HL-60 (cell line): ENCODE measurements around the gene CACNA1I.

Experiments used
- DNase-seq, 2 experiments: peaks; one replicate each; pipeline ENCODE4 v3.0.0-alpha.2; 2010 to 2020; ENCODE audit warnings: low read depth in 1 of 2, low spot score in 1 of 2
- H3K27ac ChIP-seq: fragments of 250-450 bp; sonication (Bioruptor Pico); replicated peaks from 2 replicates; pipeline ENCODE4 v1.5.1; 2020; ENCODE audit warnings: mild to moderate bottlenecking, moderate library complexity
- H3K27me3 ChIP-seq: fragments of 250-450 bp; sonication (Bioruptor Pico); 2 replicates; pipeline ENCODE4 v1.5.1; 2021; ENCODE audit warnings: mild to moderate bottlenecking, moderate library complexity; ENCODE audit not compliant: insufficient read depth, poor library complexity, severe bottlenecking
- H3K4me3 ChIP-seq: replicated peaks from 2 replicates; pipeline ENCODE4 v1.5.1; 2011; ENCODE audit warnings: mild to moderate bottlenecking, control low read depth, low read length; ENCODE audit not compliant: insufficient read depth
- CTCF ChIP-seq: IDR thresholded peaks from one replicate; pipeline ENCODE4 v1.5.1; 2011; ENCODE audit warnings: low read length, control low read depth, inconsistent platforms; ENCODE audit not compliant: insufficient read depth
- GABPA ChIP-seq: IDR thresholded peaks from 2 replicates; pipeline ENCODE4 v1.6.1; 2012; ENCODE audit warnings: low read depth
- POLR2AphosphoS5 ChIP-seq: IDR thresholded peaks from 2 replicates; pipeline ENCODE4 v1.6.1; 2012; ENCODE audit warnings: low read depth
- REST ChIP-seq: IDR thresholded peaks from 2 replicates; pipeline ENCODE4 v1.6.1; 2012; ENCODE audit warnings: low read depth; ENCODE audit not compliant: insufficient replicate concordance
- SPI1 ChIP-seq: IDR thresholded peaks from 2 replicates; pipeline ENCODE4 v1.6.1; 2012; ENCODE audit warnings: low read depth, mild to moderate bottlenecking, borderline replicate concordance

Gene CACNA1I

GRCh38 chr22:39611360-39611759, 40.8 kb downstream of the CACNA1I start:
- Histone ChIP-seq H3K27me3 (peaks cover 8% of the 10 kb centered on the region), H3K4me3 (no peak overlapping the region), H3K27ac (no peak overlapping the region)
- TF ChIP-seq GABPA: no peak
- no peak for TF ChIP-seq REST
- TF ChIP-seq POLR2AphosphoS5: no peak
- TF ChIP-seq SPI1: no peak
- no peak for TF ChIP-seq CTCF
- no peak for DNase-seq

GRCh38 chr22:39612811-39613548, 42.4 kb downstream of the CACNA1I start:
- no peak for DNase-seq
- TF ChIP-seq CTCF (no peak), SPI1 (no peak), REST (no peak), POLR2AphosphoS5 (no peak), GABPA (no peak)
- Histone ChIP-seq H3K27me3 (peaks cover 8% of the 10 kb centered on the region), H3K27ac (no peak overlapping the region), H3K4me3 (no peak overlapping the region)

- DNase-seq: no peak
- no peak overlapping the region for H3K4me3 ChIP-seq
- TF ChIP-seq REST (no peak), POLR2AphosphoS5 (no peak), SPI1 (no peak), CTCF (no peak), GABPA (no peak)
- no peak overlapping the region for H3K27ac ChIP-seq
- peaks cover 8% of the 10 kb centered on the region for H3K27me3 ChIP-seq
These were observed 43.0 kb downstream of the CACNA1I start for GRCh38 chr22:39613549-39613921.
